Measurements from ENCODE around the gene PLD3.

DNA sequence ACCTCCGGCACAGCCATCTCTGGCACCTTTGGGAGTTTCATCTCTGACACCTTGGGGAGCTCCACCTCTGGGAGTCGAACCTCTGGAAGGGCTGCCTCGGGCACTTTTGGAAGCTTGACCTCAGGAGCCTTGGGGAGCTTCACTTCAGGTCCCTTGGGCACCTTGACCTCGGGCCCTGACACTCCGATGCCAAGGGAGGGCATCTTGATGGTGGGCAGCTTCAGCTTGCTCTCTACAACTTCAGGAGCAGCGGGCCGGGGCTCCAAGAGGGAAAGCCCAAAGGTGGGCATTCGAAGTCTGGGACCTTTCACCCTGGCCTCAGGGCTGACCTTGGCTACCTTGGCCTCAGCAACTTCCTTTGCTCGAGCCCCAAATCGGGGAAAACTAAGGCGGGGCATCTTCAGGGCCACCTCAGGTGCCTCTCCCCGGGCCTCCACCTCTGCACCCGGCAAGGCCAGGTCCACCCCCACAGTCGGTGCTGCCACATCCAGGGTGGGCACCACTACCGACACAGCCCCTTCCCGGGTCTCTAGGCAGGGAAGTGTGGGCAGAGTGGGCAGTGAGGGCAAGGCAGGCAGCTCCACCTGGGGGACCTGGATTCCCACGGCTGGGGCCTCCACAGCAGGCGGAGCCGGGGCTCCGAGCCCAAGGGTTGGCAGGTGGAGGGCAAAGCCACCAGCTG lies 48.5 kb downstream of the PLD3 start:
- TF ChIP-seq POLR2AphosphoS5 (IDR thresholded peaks at IDR 0.05; ENCODE audit: low read depth, low read length): no peak
- TF ChIP-seq POLR2A (IDR thresholded peaks at IDR 0.05; ENCODE audit: low read depth, low read length): no peak
- no peak for TF ChIP-seq TAF1 (IDR thresholded peaks at IDR 0.05; ENCODE audit: borderline replicate concordance, low read depth, low read length)
